CD4-positive, alpha-beta T cell treated with Interleukin-21 for 1 hour (primary cell): ENCODE data around the gene CDC14B.

Source experiments
- DNase-seq: peaks from one replicate; pipeline ENCODE4 v3.0.0-alpha.2; 2020

CDC14B gene

GRCh38 chr9:96500696-96501632 lies 118.7 kb downstream of the CDC14B start:
- DNase-seq, result no peak

GRCh38 chr9:96499257-96499656 lies 120.4 kb downstream of the CDC14B start:
- no peak for DNase-seq

- DNase-seq, result no peak
These were observed 120.8 kb downstream of the CDC14B start for GRCh38 chr9:96498796-96499195.

- DNase-seq, result no peak
These were observed 122.6 kb downstream of the CDC14B start for GRCh38 chr9:96497117-96497399.

- no peak for DNase-seq
These were observed 123.1 kb downstream of the CDC14B start for GRCh38 chr9:96496368-96497116.

GRCh38 chr9:96495341-96495740 lies 124.3 kb downstream of the CDC14B start:
- DNase-seq, result no peak

GRCh38 chr9:96494215-96494800 lies 125.3 kb downstream of the CDC14B start:
- no peak for DNase-seq

- DNase-seq, result no peak
These were observed 125.9 kb downstream of the CDC14B start for GRCh38 chr9:96493757-96494156.

- DNase-seq, result no peak
These were observed 126.6 kb downstream of the CDC14B start for GRCh38 chr9:96492993-96493531.

- DNase-seq, result no peak
These were observed 127.6 kb downstream of the CDC14B start for GRCh38 chr9:96491880-96492525.

GRCh38 chr9:96491079-96491879 lies 128.4 kb downstream of the CDC14B start:
- no peak for DNase-seq

GRCh38 chr9:96490534-96491078 lies 129.0 kb downstream of the CDC14B start:
- no peak for DNase-seq

- DNase-seq, result no peak
These were observed 130.1 kb downstream of the CDC14B start for GRCh38 chr9:96489482-96489979.

- no peak for DNase-seq
These were observed 131.7 kb downstream of the CDC14B start for GRCh38 chr9:96487949-96488348.

- DNase-seq, result no peak
These were observed 132.6 kb downstream of the CDC14B start for GRCh38 chr9:96487029-96487396.

- no peak for DNase-seq
These were observed 133.1 kb downstream of the CDC14B start for GRCh38 chr9:96486386-96487028.

GRCh38 chr9:96485280-96485679 lies 134.4 kb downstream of the CDC14B start:
- no peak for DNase-seq

- no peak for DNase-seq
These were observed 135.1 kb downstream of the CDC14B start for GRCh38 chr9:96484521-96484931.

GRCh38 chr9:96483733-96484390 lies 135.8 kb downstream of the CDC14B start:
- no peak for DNase-seq

- DNase-seq, result no peak
These were observed 136.4 kb downstream of the CDC14B start for GRCh38 chr9:96483197-96483596.

- DNase-seq, result no peak
These were observed 137.2 kb downstream of the CDC14B start for GRCh38 chr9:96482476-96482875.
